ENCODE data around the gene RUNX2.
"Not testable (repeated sequence)": the region's sequence is repeated elsewhere in the genome, so short reads cannot be mapped to it uniquely, and the experiment has no call there.

RUNX2 gene

GRCh38 chr6:45553730-45554344 lies 225.7 kb downstream of the RUNX2 start:
- DNase-seq (ENCODE audit: low read depth in 2 of 2, low spot score in 1 of 2) = no peak

GRCh38 chr6:45554591-45554990 lies 226.5 kb downstream of the RUNX2 start:
- DNase-seq (ENCODE audit: low read depth in 2 of 2, low spot score in 1 of 2) = no peak

- DNase-seq (ENCODE audit: low read depth in 2 of 2, low spot score in 1 of 2) = no peak
Measured at GRCh38 chr6:45555981-45556771, 228.0 kb downstream of the RUNX2 start.

- DNase-seq (ENCODE audit: low read depth in 2 of 2, low spot score in 1 of 2) = no peak
Measured at GRCh38 chr6:45556828-45557227, 228.7 kb downstream of the RUNX2 start.

GRCh38 chr6:45557454-45557853 lies 229.3 kb downstream of the RUNX2 start:
- DNase-seq (ENCODE audit: low read depth in 2 of 2, low spot score in 1 of 2) = no peak

- no peak for DNase-seq (ENCODE audit: low read depth in 2 of 2, low spot score in 1 of 2)
Measured at GRCh38 chr6:45558858-45559257, 230.7 kb downstream of the RUNX2 start.

GRCh38 chr6:45560321-45560820 lies 232.2 kb downstream of the RUNX2 start:
- not testable (repeated sequence) for DNase-seq (ENCODE audit: low read depth in 2 of 2, low spot score in 1 of 2)

GRCh38 chr6:45562171-45562570 lies 234.0 kb downstream of the RUNX2 start:
- DNase-seq (ENCODE audit: low read depth in 2 of 2, low spot score in 1 of 2) = no peak

- DNase-seq (ENCODE audit: low read depth in 2 of 2, low spot score in 1 of 2) = no peak
Measured at GRCh38 chr6:45563041-45563440, 234.9 kb downstream of the RUNX2 start.

- no peak for DNase-seq (ENCODE audit: low read depth in 2 of 2, low spot score in 1 of 2)
Measured at GRCh38 chr6:45563844-45564243, 235.7 kb downstream of the RUNX2 start.

GRCh38 chr6:45566882-45567281 lies 238.8 kb downstream of the RUNX2 start:
- DNase-seq (ENCODE audit: low read depth in 2 of 2, low spot score in 1 of 2) = no peak

GRCh38 chr6:45567879-45568278 lies 239.7 kb downstream of the RUNX2 start:
- DNase-seq (ENCODE audit: low read depth in 2 of 2, low spot score in 1 of 2) = no peak

- DNase-seq (ENCODE audit: low read depth in 2 of 2, low spot score in 1 of 2) = no peak
Measured at GRCh38 chr6:45568626-45569025, 240.5 kb downstream of the RUNX2 start.

GRCh38 chr6:45569210-45569945 lies 241.2 kb downstream of the RUNX2 start:
- no peak for DNase-seq (ENCODE audit: low read depth in 2 of 2, low spot score in 1 of 2)

- no peak for DNase-seq (ENCODE audit: low read depth in 2 of 2, low spot score in 1 of 2)
Measured at GRCh38 chr6:45571159-45571558, 243.0 kb downstream of the RUNX2 start.

GRCh38 chr6:45572833-45573232 lies 244.7 kb downstream of the RUNX2 start:
- DNase-seq (ENCODE audit: low read depth in 2 of 2, low spot score in 1 of 2) = no peak

GRCh38 chr6:45574014-45574461 lies 245.9 kb downstream of the RUNX2 start:
- no peak for DNase-seq (ENCODE audit: low read depth in 2 of 2, low spot score in 1 of 2)

- DNase-seq (ENCODE audit: low read depth in 2 of 2, low spot score in 1 of 2) = no peak
Measured at GRCh38 chr6:45574885-45575284, 246.8 kb downstream of the RUNX2 start.

GRCh38 chr6:45576648-45577624 lies 248.8 kb downstream of the RUNX2 start:
- DNase-seq (ENCODE audit: low read depth in 2 of 2, low spot score in 1 of 2) = no peak

- DNase-seq (ENCODE audit: low read depth in 2 of 2, low spot score in 1 of 2) = no peak
Measured at GRCh38 chr6:45577836-45578504, 249.8 kb downstream of the RUNX2 start.

All from stimulated activated CD8-positive, alpha-beta memory T cell treated with anti-CD3 and anti-CD28 coated beads, Interleukin-4, amount 100 ng/mL, for 4 hours (primary cell).